Esophagus mucosa (tissue), 1 donor: ENCODE measurements around the gene CACNA2D4. TPM values are rescaled to one million over a fixed set of nuclear protein-coding genes. Genes with fewer than 3 reads are reported as not detected.

Experiments used
- ATAC-seq: fragments of 200-7000 bp; cut with Tn5 transposase; one replicate; pipeline ENCODE4 v1.9.1; 2020
- total RNA-seq: library from RNA; stranded (reverse); gene quantifications from one replicate; pipeline ENCODE4 v1.2.4, GENCODE V29; 2023
- donor health status: DM: yes; HTN: yes; CAD: no.

Gene CACNA2D4
- total RNA-seq, 1 donor from 2014 or later, result 1.1 TPM

DNA sequence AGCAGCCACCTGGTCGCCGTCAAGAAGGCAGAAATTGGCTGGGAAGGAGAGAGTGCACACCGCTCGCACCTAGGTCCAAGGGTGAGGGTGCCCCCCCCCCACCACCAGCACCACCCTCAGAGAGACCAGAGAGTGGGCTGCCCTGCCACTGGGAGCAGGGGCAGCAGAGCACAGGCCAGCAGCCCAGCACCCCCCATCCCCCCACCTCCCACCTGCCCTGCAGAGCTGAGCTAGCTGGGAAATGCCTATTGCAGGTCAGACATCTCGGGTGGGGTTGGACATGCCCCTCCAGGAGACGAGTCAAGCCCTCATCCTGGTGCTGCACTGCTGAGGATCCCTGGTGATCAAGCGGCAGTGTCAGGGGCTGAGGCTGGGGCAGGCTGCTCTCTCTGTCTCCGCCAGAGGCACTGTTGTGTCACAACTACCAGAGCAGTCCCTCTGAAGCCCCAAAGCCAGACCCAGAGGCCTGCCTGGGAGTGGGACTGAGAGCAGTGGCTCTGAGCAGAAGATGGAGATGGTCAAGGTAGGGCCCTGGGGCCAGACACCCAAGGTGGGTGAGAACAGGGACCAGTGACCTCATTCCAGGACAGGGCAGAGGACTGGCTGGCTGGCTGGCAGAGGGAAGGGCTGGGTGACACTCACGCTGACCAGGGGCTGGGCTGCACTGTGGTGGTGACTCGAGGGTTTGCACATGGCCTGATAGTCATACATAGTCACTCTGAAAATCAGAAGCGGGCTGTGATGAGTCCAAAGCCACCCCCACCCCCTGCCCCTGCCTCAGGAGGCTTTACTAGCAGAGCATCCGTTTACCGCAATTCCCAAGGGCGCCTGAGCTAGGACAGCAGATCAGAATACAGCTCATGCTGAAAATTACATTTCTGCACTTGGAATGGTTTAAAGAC lies 117.8 kb downstream of the CACNA2D4 start:
- ATAC-seq, result no peak

DNA sequence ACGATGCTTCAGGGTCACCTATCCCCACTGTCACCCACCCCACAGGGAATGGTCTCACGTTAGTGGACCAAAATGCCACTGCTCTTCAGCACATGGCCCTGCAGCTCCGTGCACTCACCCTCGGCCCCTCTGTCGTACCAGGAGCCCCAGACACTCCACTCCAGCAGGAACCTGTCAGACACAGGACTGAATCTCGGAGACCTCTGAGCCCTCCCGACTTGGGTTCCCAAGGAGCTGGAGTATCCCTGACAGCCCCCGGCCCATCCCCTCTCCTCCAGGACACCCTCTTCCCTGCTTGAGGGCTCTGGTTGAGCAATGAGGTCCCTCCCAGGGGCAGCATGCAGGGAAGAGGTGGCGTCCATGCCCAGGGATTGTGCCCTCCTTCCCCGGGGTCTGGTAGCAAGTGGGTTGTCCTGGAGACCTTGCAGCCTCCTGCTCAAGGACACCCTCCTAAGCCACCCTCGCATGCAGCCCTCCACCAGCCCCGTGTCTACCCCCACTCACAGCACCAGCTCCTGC lies 118.5 kb downstream of the CACNA2D4 start:
- no peak for ATAC-seq

DNA sequence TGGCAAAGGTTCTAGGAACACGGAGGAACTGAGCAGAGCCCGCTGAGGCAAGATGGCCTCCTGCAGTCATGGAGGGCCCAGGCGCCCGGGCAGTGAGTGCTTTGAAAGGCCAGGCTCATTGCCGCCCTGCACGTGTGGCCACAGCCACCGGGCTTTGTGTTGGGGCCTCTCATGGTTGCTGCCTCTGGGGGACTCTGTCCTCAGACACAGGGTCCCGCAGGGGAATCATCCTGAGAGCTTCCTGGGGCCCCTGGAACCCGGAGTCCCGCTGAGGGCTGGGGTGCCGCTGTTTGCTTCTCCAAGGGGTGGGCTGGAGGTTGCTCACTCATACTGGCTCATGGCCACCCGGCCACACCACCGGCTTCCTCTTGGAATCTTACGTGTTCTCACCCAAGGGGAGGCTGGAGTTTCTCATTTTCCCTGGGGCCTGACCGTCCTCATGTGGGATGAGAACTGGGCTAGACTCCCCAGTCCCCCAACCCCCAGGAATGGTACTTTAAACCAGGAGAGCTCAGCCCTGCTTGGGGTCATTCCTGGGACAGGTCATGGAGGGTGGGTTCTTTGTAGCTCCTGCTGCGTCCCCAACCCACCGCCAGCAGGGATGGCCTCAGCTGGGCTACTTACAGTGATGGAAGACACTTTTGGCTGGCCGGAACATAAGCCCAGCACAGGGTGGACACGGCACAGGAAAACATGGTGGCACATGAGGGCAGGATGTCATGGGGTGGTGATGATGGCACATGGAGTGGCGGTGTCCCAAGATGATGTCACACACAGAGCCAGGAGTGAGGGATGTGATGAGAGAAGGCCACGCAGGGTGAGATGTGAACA lies 119.2 kb downstream of the CACNA2D4 start:
- ATAC-seq, result no peak

DNA sequence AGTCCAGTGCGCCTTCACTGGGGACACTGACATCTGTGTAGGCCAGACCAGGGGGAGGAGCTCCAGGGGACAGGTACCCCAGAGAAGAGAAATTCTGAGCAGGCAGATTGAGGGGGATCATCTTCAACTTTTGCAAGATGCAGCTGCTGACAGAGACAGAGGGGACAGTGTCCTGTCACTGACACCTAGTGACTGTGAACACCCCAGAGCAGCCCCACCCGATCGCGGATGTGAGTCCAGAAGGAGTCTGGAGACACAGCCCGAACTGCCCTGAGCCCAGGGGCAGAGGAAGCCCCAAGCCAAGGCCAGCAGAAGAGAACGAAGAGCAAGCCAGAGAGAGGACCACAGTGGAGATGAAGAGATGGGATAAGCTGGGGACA lies 119.8 kb downstream of the CACNA2D4 start:
- no peak for ATAC-seq

DNA sequence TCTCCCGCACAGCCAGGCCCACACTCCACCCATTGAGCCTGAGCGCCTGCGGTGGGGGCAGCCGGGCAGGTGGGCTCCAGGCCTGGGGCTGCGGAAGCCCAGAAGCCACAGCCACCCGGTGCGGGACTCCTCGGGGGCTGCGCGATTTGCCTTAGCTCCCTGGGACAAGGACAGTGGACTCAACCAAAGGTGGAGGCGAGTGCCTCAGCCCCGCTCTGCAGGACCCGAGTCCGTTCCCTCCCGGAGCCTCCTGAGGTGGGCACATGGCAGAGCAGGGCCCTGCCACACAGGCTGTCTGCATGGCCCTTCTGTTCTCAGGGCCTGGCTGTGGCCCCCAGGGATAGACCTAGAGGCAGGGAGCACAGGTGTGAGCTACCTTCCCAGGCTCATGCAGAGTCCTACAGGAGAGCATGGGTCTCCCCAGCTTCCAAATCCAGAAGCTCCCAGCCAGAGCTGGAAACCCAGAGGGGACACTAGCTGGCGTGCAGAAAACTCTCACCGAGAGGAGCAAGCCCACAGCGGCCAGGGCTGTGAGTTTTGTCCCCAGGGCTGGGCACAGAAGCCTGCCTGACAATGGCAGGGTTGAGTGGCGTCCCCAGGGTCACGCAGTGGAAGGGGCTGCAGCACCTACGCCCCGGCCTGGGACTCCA lies 120.3 kb downstream of the CACNA2D4 start:
- no peak for ATAC-seq

DNA sequence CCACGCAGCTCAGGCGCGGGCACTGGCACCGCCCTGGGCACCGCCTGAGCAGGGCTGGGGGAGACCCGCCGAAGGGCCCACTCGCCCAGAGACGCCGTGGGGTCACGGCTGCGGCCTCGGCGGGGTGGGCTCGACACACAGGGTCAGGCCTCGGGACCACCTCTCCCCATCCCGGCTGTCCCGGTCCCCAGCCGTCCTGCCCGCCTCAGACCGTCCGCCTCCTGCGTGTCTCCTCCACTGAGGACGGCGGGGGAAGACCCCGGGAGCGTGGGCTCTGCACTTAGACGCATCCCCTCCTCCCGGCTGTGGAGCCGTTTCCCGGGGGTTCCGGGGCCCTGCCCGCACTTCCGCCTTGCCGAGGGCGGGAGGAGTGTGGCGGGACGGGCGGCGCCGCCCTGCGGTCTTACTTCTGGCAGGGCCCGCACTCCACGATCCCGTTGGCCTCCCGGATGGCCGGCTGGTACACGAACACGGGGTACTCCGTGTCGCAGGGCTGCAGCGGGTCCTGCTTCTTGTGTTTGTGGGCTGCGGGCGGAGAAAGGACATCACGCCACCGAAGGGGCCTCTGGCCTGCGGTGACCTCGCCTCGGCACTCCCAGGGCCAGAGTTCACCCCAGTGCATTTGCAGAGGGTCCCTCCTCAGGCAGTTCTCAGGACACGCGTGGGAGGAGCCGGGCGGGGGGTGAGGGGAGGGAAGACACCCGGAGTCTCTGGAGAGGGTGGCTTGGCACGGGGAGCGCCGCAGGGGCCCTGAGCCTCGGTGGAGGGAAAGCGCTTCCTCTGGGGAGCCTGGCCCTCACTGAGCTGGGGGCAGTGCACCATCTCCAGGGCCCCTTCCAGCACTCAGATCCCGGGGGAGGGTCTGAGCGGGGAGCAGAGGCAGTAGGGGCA lies 121.2 kb downstream of the CACNA2D4 start:
- peak; percentile 8 for ATAC-seq

DNA sequence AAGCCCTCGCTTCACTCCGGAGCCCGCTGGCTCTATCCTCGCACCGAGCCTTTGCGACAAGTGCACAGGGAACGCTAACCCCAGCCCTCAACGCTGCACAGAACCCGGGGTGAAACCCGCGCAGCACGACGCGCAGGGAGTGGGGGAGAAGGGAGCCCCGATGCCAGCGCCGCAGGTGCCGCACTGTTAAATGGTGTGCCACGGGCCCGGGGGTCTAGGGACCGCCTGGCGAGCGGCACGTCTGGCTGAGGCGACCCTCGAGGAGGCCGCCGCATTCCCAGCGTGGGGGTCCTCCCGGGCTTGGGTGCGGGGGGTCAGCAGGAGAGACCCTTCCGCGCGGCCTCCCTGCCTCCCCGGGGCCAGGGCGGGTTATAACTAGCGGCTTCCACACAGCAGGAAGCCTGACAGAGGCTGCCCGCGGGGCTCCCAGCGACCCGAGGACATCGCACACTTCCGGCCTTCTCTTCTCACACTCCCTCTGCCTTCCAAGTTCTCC lies 121.9 kb downstream of the CACNA2D4 start:
- peak; percentile 30 for ATAC-seq

DNA sequence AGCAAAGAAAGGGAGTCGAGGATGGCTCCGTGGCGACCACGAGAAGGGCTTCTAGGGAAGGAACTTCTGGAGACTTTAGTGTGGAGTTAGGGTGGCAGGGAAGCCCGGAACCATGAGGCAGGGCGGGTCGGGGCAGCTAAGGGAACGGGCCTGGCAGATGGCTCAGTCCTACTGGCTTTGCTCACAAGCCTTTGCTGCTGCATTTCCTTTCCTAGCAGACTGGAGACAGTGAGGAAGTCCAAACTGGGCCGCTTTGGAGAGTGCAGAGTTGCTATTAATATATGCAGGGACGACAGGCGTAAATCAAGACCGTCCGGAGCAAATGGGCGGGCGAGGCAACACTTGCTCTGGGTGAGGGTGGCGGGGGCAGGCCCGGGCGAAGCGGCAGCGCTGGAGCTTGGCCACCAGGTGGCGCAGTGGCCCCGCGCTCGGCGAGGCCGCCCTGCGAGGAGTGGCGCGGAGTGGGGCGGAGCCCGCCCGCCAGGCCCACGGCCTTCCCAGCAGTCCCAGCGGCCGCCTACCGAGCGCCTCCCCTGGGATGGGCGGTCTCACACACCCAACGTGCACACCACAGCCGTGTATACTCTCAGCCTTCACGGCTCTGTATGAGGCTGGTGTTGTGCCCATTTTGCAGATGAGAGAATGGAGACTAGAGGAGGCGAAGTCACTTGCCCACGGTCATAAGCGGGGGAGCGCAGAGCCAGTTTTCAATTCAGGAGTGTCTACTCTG lies 122.5 kb downstream of the CACNA2D4 start:
- peak; percentile 94 for ATAC-seq

DNA sequence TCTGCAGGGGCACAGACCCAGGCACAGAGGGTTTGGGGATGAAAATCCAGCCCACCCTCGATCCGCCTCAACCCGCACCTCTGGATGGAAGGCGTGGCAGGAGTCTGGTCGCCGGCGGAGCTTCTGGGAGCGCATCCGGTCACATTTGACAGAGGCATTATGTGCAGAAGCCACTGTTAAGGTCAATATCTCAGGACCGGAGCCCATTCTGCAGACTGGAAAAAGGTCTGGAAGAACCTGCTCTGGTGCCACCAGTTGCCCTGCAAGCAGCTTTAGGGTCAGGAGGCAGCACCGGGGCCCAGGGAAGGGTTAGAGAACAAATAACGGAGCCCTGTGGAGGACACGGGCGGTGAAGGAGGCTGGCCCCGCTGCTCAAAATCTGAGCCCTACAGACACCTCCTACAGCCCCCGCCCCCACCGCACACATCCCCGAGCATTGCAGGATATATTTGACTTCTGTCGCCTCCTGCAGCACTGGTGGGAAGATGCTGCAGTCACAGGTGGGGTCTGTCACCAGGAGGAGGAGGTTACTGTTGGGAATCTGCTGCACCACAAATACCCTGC lies 123.1 kb downstream of the CACNA2D4 start:
- ATAC-seq, result no peak

DNA sequence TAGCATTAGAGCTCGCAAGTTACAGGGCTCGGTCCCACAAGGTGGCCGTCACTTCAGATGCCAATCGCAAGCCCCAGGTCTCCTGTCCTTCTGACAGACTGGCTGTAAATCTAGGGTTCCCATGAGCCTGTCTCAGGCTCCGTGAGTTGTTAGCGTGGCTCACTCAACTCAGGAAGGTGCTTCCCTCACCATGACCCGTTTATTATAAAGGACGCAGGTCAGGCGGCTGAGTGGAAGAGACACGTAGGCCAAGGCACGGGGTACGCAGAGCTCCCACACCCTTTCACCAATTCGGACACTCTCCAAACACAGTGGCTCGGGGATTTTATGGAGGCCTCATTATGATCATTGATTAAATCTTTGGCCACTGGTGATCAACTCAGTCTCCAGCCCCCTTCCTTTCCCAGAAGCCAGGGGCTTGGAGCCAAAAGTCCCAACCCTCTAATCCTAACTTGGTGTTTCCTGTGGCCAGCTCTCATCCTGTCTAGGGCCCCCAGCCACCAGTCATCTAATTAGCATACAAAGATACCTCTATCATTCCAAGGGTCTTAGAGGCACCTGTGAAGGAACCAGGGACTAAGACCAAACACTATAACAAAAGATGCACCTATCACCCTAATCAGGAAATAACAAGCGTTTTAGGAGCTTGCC lies 123.9 kb downstream of the CACNA2D4 start:
- ATAC-seq, result no peak

DNA sequence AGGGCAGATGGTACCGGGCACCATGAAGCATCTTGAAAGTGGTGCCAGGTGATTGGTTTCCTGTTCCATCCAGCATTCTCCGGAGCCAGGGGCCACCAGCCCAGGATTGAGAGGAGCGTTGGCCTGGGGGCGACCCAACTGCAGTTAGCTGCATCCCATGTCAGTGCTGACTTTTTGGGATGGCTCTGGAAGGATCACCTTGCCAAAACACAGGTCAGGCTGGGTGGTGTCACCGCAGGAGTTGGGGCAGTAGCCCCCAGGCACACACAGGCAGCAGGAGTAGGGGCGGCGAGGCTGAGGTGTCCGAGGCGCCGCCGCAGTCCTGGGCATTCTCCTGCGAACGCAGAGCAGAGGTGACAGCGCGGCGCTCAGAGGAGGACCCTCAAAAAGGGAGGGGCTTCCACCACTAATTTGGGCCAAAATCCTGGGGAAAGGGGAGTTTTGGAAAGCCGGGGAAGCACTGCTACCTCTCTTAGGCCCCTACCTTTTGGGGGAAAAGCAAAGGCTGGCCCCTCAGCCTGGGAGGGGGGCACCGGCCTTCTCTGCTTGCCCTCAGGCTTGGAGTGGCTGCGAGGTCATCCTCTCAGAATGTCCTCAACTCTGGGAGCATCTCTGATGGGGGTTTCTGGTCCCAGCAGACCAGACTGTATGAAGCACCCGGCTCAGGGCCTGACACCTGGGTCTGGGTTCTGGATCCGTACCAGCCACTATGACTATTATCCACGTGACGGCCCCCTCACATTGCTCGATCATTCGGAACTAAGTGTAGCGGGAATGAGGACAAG lies 124.8 kb downstream of the CACNA2D4 start:
- no peak for ATAC-seq

DNA sequence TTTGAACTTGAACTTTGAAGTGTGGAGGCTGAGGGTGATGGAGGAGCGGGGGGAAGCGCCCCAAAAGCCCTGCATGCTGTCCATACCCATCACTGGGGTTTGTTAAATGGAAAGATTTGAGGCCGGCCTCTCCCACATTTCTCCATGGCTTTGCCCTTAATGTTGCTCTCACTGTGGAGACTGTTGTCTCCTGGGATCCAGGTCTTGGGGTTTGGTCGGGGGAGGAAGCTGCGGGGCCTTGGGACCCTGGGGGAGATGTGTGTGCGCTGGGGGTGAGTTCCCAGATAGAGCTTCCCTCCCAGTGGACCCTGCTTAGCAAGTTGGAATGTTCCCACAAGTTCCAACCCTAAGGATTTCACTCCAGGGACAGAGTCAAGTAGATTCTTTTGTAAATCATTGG lies 126.0 kb downstream of the CACNA2D4 start:
- no peak for ATAC-seq

DNA sequence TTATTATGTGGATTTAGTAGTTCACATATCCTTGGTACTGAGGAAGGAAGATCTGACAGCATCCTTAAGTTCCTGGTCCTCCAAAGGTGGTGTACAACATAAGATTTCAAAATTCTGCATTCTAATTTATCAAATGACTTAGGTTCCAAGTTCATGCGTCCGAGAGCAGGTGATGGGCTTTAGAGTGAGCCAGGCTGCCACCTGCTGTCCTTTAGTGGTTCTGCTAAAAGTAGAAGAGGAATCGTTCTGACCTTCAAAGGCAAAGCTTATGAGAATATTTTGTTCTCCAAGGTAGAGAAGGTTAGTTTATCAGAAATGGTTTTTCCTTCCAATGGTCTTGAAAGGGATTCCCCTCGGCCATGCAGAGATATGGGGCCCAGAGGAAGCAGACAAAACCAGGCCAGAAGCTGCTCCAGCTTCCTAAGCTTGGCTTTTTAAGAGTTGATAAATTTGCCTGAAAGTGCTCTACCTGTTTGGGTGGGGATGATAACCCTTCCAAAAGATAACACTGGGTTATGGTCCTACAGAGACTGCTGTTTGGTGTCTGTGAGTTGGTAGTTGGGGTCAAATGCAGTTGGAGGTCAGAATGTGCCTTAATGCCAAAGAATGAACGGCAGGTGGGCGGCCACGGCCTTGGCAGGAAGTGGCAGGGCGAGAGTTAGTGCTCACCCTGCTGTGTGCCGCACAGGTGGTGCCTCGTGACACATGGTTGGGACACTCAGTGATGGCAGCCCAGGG lies 127.2 kb downstream of the CACNA2D4 start:
- ATAC-seq, result peak; percentile 28

DNA sequence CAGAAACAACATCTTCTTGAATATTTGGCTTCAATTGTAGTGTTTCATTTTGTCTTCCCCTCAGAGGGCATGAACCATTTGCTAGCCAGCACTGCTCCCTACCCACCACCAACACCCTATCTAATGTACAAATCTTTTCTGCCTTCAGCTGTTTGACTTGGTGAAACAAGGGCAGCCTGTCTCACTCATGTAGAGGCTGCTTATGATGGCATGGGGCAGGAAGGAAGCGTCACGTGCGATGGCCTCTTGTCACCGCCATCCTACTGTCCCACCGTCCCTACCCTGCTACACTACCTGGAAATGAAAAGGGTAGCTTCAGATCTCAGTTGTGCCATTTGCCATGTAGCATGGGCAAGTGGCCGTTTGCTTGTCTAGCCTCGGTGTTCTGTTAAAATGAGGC lies 128.0 kb downstream of the CACNA2D4 start:
- ATAC-seq, result no peak

DNA sequence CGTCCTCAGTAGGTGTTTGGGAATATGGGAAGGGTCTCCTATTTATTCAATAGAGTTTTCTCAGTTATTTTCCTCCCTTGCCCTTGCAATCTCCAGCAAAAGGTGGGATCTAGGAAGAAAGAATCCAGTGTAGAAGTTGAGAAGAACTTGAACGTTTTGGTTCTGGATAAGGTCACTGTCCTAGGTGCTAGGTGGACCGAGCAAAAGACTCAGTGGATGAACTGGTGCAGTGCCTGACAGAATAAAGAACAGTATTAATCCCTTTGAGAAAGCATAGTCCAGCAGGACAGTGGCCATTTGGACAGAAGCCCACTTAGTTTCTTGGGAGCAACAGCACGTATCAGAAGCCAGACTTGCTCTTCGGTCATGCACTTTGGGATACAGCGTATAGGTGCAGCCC lies 130.7 kb downstream of the CACNA2D4 start:
- ATAC-seq, result no peak

DNA sequence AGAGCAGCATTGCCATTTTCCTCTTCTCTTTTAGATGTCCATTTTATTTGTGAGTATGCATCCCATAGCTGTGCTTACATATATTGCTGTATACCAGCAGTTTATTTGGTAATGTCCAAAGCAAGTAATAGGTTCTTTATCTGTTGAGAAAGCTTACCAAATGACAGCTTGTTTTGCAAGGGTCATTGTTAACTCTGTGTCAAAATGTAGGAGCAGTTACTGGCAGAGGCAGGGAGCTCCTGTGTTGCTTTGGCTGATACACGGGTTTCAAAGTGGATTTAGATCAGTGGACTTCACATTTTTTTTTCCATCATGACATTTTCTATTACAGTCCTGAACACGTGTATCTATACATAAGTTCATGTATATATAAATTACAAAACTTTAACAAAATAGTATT lies 136.2 kb downstream of the CACNA2D4 start:
- no peak for ATAC-seq

DNA sequence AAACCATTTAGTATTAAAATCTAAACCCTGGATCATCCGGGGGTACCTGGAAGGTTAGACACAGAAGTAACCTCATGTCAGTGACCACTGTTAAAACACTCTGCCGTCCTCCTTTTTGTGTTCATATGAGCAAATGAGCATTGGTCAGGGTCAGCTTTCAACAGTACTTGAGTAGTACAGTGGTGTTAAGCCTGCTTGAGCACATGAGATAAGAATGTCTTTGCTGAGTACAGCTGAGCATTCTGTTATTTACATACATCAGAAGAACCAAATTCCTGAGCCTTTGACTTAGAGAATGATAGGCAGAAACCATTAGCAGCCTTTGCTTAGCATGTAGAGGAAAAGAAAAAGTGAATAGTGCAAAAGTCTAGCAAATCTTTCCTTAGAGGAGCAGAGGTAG lies 136.7 kb downstream of the CACNA2D4 start:
- ATAC-seq, result no peak

DNA sequence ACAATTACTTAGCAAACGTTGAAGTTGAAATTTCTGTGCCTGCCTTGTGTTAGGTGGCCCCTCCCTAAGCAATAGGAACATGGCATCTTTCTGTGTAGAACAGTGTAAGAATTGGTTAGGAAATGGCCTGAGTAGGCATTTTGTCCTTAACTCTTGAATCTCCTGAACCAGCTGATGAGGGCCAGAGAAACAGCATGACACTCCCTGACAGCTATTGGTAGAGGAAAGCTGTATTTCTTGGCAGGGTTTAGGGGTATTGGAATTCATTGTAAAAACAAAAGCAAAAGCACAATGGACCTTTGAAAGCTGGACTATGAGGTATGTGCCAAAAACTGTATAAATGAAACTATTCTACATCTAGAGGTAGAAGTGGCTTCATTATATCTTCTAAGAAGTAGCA lies 138.7 kb downstream of the CACNA2D4 start:
- ATAC-seq, result no peak

DNA sequence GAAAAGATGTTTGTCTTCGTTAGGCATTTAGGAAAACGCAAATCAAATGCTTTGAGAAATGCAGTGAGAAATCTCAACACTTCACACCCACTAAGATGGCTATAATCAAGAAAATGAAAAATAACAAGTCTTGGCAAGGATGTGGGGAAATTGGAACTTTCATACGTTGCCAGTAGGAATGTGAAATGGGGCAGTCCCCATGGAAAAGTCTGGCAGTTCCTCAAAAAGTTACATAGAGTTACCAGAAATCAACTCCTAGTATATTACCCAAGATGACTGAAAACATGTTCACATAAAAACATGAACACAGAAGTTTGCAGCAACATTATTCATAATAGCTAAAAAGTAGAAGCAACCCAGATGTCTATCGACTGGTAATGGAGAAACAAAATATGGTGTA lies 139.5 kb downstream of the CACNA2D4 start:
- ATAC-seq, result no peak
